ENCODE results near the gene C17orf107.

GRCh38 chr17:4862720-4863119 is 36.6 kb upstream of the C17orf107 start:
- TF ChIP-seq CTCF (IDR thresholded peaks at IDR 0.05) (no peak), EZH2 (IDR thresholded peaks at IDR 0.05; ENCODE audit: borderline replicate concordance, insufficient read depth, low read depth, low read length, poor library complexity, severe bottlenecking) (no peak)
